HG03571 (cell line): ENCODE results near the gene OR4D11.
"Not testable (repeated sequence)": the region's sequence is repeated elsewhere in the genome, so short reads cannot be mapped to it uniquely, and the experiment has no call there.

Experiments used
- ATAC-seq: cut with Tn5 transposase; IDR thresholded peaks from one replicate; pipeline ENCODE4 v1.9.1; 2021; ENCODE audit not compliant: unreplicated experiment

Gene OR4D11

GRCh38 chr11:59503276-59503675 is at the start of gene OR4D11:
TSS of gene OR4D11 (plus strand) at chr11:59503576. CDS start at chr11:59503576, 0 bp downstream.
- no peak for ATAC-seq

- ATAC-seq = no peak
Measured at GRCh38 chr11:59456661-59457060, 46.7 kb upstream of the OR4D11 start, which contains the start of gene OR4D6. TSS of gene OR4D6 (plus strand) at chr11:59456961. CDS start at chr11:59456961, 0 bp downstream.

- no peak for ATAC-seq
Measured at GRCh38 chr11:59459916-59460315, 43.5 kb upstream of the OR4D11 start.

GRCh38 chr11:59463190-59463641 is 40.2 kb upstream of the OR4D11 start:
- no peak for ATAC-seq

GRCh38 chr11:59473015-59473414 is 30.4 kb upstream of the OR4D11 start, which contains the start of gene OR4D10:
TSS of gene OR4D10 (plus strand) at chr11:59473315. CDS start at chr11:59477430, 4,115 bp downstream.
- ATAC-seq = no peak

GRCh38 chr11:59475176-59475575 is 28.2 kb upstream of the OR4D11 start:
- no peak for ATAC-seq

- ATAC-seq = no peak
Measured at GRCh38 chr11:59479906-59480305, 23.5 kb upstream of the OR4D11 start.

GRCh38 chr11:59480359-59480758 is 23.0 kb upstream of the OR4D11 start:
- no peak for ATAC-seq

- ATAC-seq = no peak
Measured at GRCh38 chr11:59501931-59502330, 1.4 kb upstream of the OR4D11 start.

- no peak for ATAC-seq
Measured at GRCh38 chr11:59510941-59511589, 7.7 kb downstream of the OR4D11 start, which contains the start of gene OR4D9. TSS of gene OR4D9 (plus strand) at chr11:59511539. CDS start at chr11:59514913, 3,374 bp downstream.

- no peak for ATAC-seq
Measured at GRCh38 chr11:59511675-59512074, 8.3 kb downstream of the OR4D11 start.

GRCh38 chr11:59520139-59520538 is 16.8 kb downstream of the OR4D11 start:
- ATAC-seq = not testable (repeated sequence)

- ATAC-seq = no peak
Measured at GRCh38 chr11:59520741-59521140, 17.4 kb downstream of the OR4D11 start.

- ATAC-seq = no peak
Measured at GRCh38 chr11:59523541-59523940, 20.2 kb downstream of the OR4D11 start.

- ATAC-seq = no peak
Measured at GRCh38 chr11:59528711-59529110, 25.3 kb downstream of the OR4D11 start.

- ATAC-seq = no peak
Measured at GRCh38 chr11:59532620-59533019, 29.2 kb downstream of the OR4D11 start.

- ATAC-seq = no peak
Measured at GRCh38 chr11:59534676-59535075, 31.3 kb downstream of the OR4D11 start.

- no peak for ATAC-seq
Measured at GRCh38 chr11:59542142-59542810, 38.9 kb downstream of the OR4D11 start.

GRCh38 chr11:59543713-59544112 is 40.3 kb downstream of the OR4D11 start:
- ATAC-seq = not testable (repeated sequence)

GRCh38 chr11:59544869-59545178 is 41.4 kb downstream of the OR4D11 start:
- no peak for ATAC-seq

- ATAC-seq = no peak
Measured at GRCh38 chr11:59545179-59546020, 42.0 kb downstream of the OR4D11 start.
